ENCODE data around the gene YY1.

Gene YY1

DNA sequence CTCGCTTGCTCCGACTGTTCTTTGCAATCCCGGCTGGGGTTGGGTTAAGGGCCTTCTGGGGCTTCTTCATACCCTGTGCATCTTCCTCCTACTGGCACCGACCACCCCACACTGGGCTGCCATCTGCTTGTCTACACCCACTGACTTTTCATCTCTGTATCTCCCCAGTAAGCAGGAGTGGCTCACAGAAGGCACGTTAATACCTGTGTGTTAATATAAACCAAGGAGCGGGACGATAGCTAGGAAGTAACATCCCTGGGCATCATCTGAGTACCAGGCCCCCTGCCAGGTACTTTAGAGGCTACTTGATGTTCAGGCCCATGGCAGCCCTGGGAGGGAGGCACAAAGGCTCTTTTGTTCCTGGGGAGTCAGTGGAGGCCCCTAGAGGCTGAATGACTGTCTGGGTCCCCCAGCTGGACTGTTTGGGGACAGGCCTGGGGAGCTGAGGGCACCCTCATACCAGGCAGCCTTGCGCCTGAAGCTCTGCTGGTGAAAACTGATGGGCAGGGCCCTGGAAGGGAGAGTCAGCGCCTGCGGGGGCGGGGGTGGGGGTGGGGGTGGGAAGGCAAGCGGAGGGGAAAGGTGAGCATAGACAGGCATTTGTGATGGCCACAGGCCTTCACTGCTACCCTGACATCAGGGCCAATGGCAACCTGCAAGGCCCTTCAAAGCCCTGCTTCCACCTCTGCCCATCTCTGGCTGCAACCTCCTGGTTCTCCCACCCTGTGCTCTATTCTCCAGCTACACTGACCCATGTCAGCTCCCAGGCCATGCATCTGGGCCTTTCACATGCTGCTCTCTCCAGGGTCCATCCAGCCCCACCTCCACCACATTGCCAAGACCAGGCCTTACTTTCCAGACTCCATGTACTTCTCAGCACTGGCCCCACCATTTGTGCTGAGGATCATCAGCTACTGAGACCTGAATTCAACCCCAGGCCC lies 45.3 kb upstream of the YY1 start:
- TF ChIP-seq SIN3A (IDR thresholded peaks at IDR 0.05; ENCODE audit: borderline replicate concordance, insufficient read depth, low read length) (no peak), FOXP2 (optimal IDR thresholded peaks at IDR 0.05; ENCODE audit: borderline replicate concordance, extremely low read depth, extremely low read length, insufficient read depth) (no peak), POLR2AphosphoS5 (IDR thresholded peaks at IDR 0.05; ENCODE audit: low read depth, low read length) (no peak), TAF1 (IDR thresholded peaks at IDR 0.05; ENCODE audit: borderline replicate concordance, insufficient read depth, low read length) (no peak)
- TF ChIP-seq, protein P1, sequence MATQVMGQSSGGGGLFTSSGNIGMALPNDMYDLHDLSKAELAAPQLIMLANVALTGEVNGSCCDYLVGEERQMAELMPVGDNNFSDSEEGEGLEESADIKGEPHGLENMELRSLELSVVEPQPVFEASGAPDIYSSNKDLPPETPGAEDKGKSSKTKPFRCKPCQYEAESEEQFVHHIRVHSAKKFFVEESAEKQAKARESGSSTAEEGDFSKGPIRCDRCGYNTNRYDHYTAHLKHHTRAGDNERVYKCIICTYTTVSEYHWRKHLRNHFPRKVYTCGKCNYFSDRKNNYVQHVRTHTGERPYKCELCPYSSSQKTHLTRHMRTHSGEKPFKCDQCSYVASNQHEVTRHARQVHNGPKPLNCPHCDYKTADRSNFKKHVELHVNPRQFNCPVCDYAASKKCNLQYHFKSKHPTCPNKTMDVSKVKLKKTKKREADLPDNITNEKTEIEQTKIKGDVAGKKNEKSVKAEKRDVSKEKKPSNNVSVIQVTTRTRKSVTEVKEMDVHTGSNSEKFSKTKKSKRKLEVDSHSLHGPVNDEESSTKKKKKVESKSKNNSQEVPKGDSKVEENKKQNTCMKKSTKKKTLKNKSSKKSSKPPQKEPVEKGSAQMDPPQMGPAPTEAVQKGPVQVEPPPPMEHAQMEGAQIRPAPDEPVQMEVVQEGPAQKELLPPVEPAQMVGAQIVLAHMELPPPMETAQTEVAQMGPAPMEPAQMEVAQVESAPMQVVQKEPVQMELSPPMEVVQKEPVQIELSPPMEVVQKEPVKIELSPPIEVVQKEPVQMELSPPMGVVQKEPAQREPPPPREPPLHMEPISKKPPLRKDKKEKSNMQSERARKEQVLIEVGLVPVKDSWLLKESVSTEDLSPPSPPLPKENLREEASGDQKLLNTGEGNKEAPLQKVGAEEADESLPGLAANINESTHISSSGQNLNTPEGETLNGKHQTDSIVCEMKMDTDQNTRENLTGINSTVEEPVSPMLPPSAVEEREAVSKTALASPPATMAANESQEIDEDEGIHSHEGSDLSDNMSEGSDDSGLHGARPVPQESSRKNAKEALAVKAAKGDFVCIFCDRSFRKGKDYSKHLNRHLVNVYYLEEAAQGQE (IDR thresholded peaks at IDR 0.05; ENCODE audit: insufficient read depth in 1 of 2, low read depth in 2 of 2, low read length in 2 of 2): no peak

GRCh38 chr14:100199240-100199860 lies 39.6 kb upstream of the YY1 start:
- TF ChIP-seq TAF1 (IDR thresholded peaks at IDR 0.05; ENCODE audit: borderline replicate concordance, insufficient read depth, low read length): no peak

DNA sequence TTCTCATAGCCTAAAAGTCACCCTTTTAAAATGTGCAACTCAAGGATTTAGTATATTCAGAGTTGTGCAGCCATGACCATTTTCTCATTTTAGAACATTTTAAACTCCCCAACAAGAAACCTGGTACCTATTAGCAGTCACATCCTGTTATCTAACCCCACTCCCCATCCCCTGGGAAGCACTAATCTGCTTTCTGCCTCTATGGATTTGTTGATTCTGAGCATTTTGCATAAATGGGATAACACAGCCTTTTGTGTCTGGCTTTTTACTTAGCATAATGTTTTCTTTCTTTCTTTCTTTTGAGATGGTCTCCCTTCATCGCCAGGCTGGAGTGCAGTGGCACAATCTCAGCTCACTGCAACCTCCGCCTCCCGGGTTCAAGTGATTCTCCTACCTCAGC lies 38.6 kb upstream of the YY1 start:
- no peak for TF ChIP-seq TAF1 (IDR thresholded peaks at IDR 0.05; ENCODE audit: borderline replicate concordance, insufficient read depth, low read length)
- TF ChIP-seq POLR2AphosphoS5 (IDR thresholded peaks at IDR 0.05; ENCODE audit: low read depth, low read length): no peak
- TF ChIP-seq, protein P1 (IDR thresholded peaks at IDR 0.05; ENCODE audit: insufficient read depth in 1 of 2, low read depth in 2 of 2, low read length in 2 of 2): no peak
- TF ChIP-seq FOXP2 (optimal IDR thresholded peaks at IDR 0.05; ENCODE audit: borderline replicate concordance, extremely low read depth, extremely low read length, insufficient read depth): no peak
- no peak for TF ChIP-seq SIN3A (IDR thresholded peaks at IDR 0.05; ENCODE audit: borderline replicate concordance, insufficient read depth, low read length)

GRCh38 chr14:100201701-100202100 lies 37.2 kb upstream of the YY1 start:
- TF ChIP-seq SIN3A (IDR thresholded peaks at IDR 0.05; ENCODE audit: borderline replicate concordance, insufficient read depth, low read length) (no peak), POLR2AphosphoS5 (IDR thresholded peaks at IDR 0.05; ENCODE audit: low read depth, low read length) (no peak), FOXP2 (optimal IDR thresholded peaks at IDR 0.05; ENCODE audit: borderline replicate concordance, extremely low read depth, extremely low read length, insufficient read depth) (no peak), TAF1 (IDR thresholded peaks at IDR 0.05; ENCODE audit: borderline replicate concordance, insufficient read depth, low read length) (no peak)
- TF ChIP-seq, protein P1 (IDR thresholded peaks at IDR 0.05; ENCODE audit: insufficient read depth in 1 of 2, low read depth in 2 of 2, low read length in 2 of 2): no peak

GRCh38 chr14:100202712-100203111 lies 36.2 kb upstream of the YY1 start:
- TF ChIP-seq POLR2AphosphoS5 (IDR thresholded peaks at IDR 0.05; ENCODE audit: low read depth, low read length): no peak
- TF ChIP-seq, protein P1 (IDR thresholded peaks at IDR 0.05; ENCODE audit: insufficient read depth in 1 of 2, low read depth in 2 of 2, low read length in 2 of 2): no peak
- TF ChIP-seq SIN3A (IDR thresholded peaks at IDR 0.05; ENCODE audit: borderline replicate concordance, insufficient read depth, low read length): no peak
- TF ChIP-seq TAF1 (IDR thresholded peaks at IDR 0.05; ENCODE audit: borderline replicate concordance, insufficient read depth, low read length): no peak
- no peak for TF ChIP-seq FOXP2 (optimal IDR thresholded peaks at IDR 0.05; ENCODE audit: borderline replicate concordance, extremely low read depth, extremely low read length, insufficient read depth)

All from PFSK-1 (cell line).